ENCODE measurements around the gene CFAP206.
"Not testable (repeated sequence)": the region's sequence is repeated elsewhere in the genome, so short reads cannot be mapped to it uniquely, and the experiment has no call there.

The CFAP206 gene

DNA sequence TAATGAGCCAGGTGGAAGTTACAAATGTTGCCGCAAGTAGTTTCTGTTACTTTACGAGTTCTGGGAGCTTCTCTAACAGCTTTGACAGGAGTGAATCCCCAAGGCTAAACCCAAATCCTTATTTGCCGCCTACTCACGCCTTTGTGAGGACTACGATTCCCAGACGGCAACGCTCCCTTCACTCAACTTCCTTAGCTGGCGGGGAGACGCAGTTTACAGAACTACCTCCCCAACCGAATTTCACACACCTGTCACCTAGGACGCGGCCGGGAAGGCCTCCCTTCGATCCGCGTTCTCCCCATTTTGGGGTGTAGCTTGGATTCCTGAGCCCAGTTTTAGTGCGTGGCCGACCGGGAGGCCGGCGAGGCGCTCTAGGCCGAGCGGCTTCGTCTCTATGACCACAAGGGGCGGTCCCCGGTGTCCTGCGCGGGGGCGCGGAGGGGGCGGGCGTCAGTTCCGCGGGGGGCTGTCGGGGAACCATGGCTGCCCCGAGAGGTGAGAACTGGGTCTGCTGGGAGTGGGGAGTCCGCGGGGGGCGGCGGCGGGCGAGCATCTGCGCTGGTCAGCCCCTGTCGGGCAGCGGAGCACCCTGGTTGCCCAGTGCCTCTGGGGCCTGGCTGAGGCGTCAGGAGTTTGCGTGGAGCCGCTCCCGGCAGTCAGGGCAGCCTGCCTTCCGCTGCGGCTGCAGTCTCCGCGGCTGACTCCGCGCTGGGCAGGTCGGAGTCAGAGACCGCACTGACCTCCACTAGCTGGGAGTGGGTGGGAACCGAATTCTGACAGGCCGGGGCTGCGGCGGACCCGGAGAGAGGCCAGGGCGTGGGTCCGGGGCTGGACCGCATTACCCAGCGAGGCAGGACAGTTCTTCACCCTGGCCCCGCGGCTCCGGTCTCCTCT is 65.0 kb downstream of the CFAP206 start, which contains the start of gene SLC35A1:
SLC35A1 (plus strand) TSS at position 450 of the 894 bp plus-strand sequence; CDS start at position 480, 30 bp downstream.
- peaks cover 0 to 3% (median 0%) of the 10 kb centered on the region in 5 donors for H3K36me3 ChIP-seq (ENCODE audit: control insufficient read depth in 5 of 5, insufficient read depth in 5 of 5, low read length in 5 of 5)
- H3K9ac ChIP-seq (ENCODE audit: low read length in 5 of 5): peak within 1 kb of the TSS; percentile 80 to 100 (median 97)
- H3K27me3 ChIP-seq (ENCODE audit: control insufficient read depth in 5 of 5, insufficient read depth in 4 of 5, low read length in 5 of 5): no peaks in the 10 kb centered on the region
- H3K9me3 ChIP-seq (ENCODE audit: control insufficient read depth in 5 of 5, low read length in 5 of 5): no peaks in the 10 kb centered on the region
- peak within 1 kb of the TSS; percentile 96 for H3K27ac ChIP-seq (ENCODE audit: low read depth, low read length)
- H3K4me1 ChIP-seq (ENCODE audit: control insufficient read depth in 5 of 5, insufficient read depth in 5 of 5, low read length in 5 of 5): peaks cover 0 to 14% (median 11%) of the 10 kb centered on the region in 5 donors
- peak within 1 kb of the TSS; percentile 89 to 99 (median 97) for H3K4me3 ChIP-seq (ENCODE audit: low read depth in 1 of 5, low read length in 5 of 5)

DNA sequence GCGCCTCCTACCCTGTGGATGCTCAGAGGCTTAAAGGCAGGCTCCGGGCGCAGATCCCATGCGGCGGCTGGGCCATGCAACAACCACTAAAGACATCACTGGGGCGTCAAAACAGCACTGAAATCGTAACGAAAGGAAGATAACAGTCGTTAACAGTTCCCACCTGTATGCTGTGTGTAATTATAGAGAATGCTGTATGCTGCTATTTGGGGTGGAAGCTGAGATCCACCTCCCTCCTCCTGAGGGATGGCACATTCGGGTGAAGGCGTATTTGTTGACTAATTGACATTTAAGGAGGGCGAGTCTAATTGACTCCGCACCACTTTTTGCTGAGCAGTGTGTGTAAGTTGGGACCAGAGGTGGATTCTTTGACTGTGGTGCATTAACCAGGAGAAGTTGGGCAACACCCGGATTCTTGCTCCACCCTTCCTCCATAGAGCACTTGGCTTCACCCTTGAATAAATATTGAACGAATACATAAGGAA is 65.7 kb downstream of the CFAP206 start:
- Histone ChIP-seq H3K9me3 (ENCODE audit: control insufficient read depth in 5 of 5, low read length in 5 of 5) (no peaks in the 10 kb centered on the region), H3K36me3 (ENCODE audit: control insufficient read depth in 5 of 5, insufficient read depth in 5 of 5, low read length in 5 of 5) (peaks cover 0 to 6% (median 3%) of the 10 kb centered on the region in 5 donors), H3K9ac (ENCODE audit: low read length in 5 of 5) (peak overlapping the region; percentile 42 to 100 (median 92)), H3K27ac (ENCODE audit: low read depth, low read length) (peak overlapping the region; percentile 96), H3K4me1 (ENCODE audit: control insufficient read depth in 5 of 5, insufficient read depth in 5 of 5, low read length in 5 of 5) (peaks cover 0 to 14% (median 11%) of the 10 kb centered on the region in 5 donors), H3K4me3 (ENCODE audit: low read depth in 1 of 5, low read length in 5 of 5) (peak overlapping the region; percentile 76 to 99 (median 95)), H3K27me3 (ENCODE audit: control insufficient read depth in 5 of 5, insufficient read depth in 4 of 5, low read length in 5 of 5) (no peaks in the 10 kb centered on the region)

DNA sequence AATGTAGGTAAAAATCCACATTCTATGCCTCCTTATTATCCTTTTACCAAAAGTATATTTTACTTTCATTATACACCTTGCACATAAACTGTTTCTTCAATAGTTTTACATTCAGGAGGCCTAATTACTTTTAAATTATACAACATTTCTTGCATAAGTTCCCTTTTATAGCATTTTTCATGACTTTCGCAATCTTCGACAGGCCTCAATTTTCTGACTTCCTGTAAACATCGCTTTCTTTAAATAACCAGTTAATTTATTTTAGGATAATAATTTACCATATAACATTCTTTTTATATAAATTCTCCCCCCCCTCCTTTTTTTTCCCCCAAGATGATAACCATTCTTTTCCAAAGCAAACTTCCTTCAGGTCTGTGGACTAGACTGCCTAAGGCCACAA is 74.2 kb downstream of the CFAP206 start:
- no peak overlapping the region for H3K27ac ChIP-seq (ENCODE audit: low read depth, low read length)
- no peaks in the 10 kb centered on the region for H3K9me3 ChIP-seq (ENCODE audit: control insufficient read depth in 5 of 5, low read length in 5 of 5)
- no peaks in the 10 kb centered on the region for H3K27me3 ChIP-seq (ENCODE audit: control insufficient read depth in 5 of 5, insufficient read depth in 4 of 5, low read length in 5 of 5)
- H3K4me1 ChIP-seq (ENCODE audit: control insufficient read depth in 5 of 5, insufficient read depth in 5 of 5, low read length in 5 of 5): no peaks in the 10 kb centered on the region
- peaks cover 0 to 12% (median 4%) of the 10 kb centered on the region in 5 donors for H3K36me3 ChIP-seq (ENCODE audit: control insufficient read depth in 5 of 5, insufficient read depth in 5 of 5, low read length in 5 of 5)
- H3K4me3 ChIP-seq (ENCODE audit: low read depth in 1 of 5, low read length in 5 of 5): no peak overlapping the region
- no peak overlapping the region for H3K9ac ChIP-seq (ENCODE audit: low read length in 5 of 5)

DNA sequence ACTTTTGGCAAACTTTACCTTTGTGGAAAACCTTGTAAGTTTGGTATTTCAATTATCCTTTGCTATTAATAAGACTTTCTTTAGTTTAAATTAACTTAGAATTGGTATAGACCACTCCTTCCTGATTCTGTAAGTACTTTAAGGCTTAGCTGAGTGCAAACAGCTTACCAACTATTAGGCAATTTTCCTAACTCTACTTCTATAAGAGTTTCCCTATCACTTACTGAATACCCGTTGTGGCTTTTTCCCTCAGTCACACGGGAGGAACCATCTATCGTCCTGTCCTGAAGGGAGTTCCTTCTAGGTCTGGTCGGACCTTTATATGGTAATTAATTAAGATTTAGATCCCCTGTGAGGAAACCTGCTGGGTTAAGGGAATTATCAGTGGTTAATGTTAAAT is 74.6 kb downstream of the CFAP206 start:
- H3K9ac ChIP-seq (ENCODE audit: low read length in 5 of 5): no peak overlapping the region
- H3K4me1 ChIP-seq (ENCODE audit: control insufficient read depth in 5 of 5, insufficient read depth in 5 of 5, low read length in 5 of 5): no peaks in the 10 kb centered on the region
- H3K36me3 ChIP-seq (ENCODE audit: control insufficient read depth in 5 of 5, insufficient read depth in 5 of 5, low read length in 5 of 5): peaks cover 0 to 12% (median 4%) of the 10 kb centered on the region in 5 donors
- no peaks in the 10 kb centered on the region for H3K9me3 ChIP-seq (ENCODE audit: control insufficient read depth in 5 of 5, low read length in 5 of 5)
- H3K27ac ChIP-seq (ENCODE audit: low read depth, low read length): no peak overlapping the region
- H3K27me3 ChIP-seq (ENCODE audit: control insufficient read depth in 5 of 5, insufficient read depth in 4 of 5, low read length in 5 of 5): no peaks in the 10 kb centered on the region
- H3K4me3 ChIP-seq (ENCODE audit: low read depth in 1 of 5, low read length in 5 of 5): no peak overlapping the region

DNA sequence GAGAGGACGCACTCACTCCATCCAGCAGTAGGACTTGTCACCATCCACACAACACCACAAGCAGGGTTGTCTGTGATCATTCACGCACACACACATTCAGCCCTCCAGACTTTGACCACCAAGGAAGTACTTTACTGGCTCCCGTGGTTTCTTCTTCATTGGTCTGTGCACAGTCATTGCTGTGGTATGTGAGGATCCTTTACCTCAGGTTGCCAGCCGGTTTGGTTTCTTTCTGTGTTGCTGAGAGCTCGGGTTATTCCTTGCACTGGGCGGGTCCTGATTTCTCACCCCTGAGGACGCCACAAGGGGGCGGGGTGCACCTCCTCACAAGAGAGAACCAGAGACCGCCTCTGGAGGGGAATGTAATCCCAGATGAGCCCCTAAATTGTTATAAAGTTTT is 76.2 kb downstream of the CFAP206 start:
- H3K27me3 ChIP-seq (ENCODE audit: control insufficient read depth in 5 of 5, insufficient read depth in 4 of 5, low read length in 5 of 5): no peaks in the 10 kb centered on the region
- H3K27ac ChIP-seq (ENCODE audit: low read depth, low read length): no peak overlapping the region
- no peak overlapping the region for H3K9ac ChIP-seq (ENCODE audit: low read length in 5 of 5)
- H3K4me3 ChIP-seq (ENCODE audit: low read depth in 1 of 5, low read length in 5 of 5): no peak overlapping the region
- H3K4me1 ChIP-seq (ENCODE audit: control insufficient read depth in 5 of 5, insufficient read depth in 5 of 5, low read length in 5 of 5): no peaks in the 10 kb centered on the region
- no peaks in the 10 kb centered on the region for H3K9me3 ChIP-seq (ENCODE audit: control insufficient read depth in 5 of 5, low read length in 5 of 5)
- H3K36me3 ChIP-seq (ENCODE audit: control insufficient read depth in 5 of 5, insufficient read depth in 5 of 5, low read length in 5 of 5): peaks cover 0 to 7% (median 0%) of the 10 kb centered on the region in 5 donors

DNA sequence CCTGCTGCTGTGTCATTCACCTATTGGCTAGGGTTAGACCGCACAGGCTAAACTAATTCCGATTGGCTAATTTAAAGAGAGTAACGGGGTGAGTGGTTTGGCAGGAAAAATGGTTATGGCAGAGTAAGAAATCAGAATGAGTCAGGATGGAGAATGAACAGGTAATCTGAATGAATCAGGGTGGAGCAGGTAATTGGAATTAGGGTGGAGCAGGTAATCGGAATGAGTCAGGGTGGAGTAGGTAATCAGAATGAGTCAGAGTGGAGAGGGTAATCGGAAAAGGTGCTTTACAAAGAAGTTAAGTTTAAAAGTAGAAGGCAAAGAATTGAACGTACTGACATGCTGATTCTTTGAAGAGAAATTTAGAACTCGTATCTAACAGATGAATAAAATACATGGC is 76.7 kb downstream of the CFAP206 start:
- Histone ChIP-seq H3K27me3 (ENCODE audit: control insufficient read depth in 5 of 5, insufficient read depth in 4 of 5, low read length in 5 of 5) (no peaks in the 10 kb centered on the region), H3K36me3 (ENCODE audit: control insufficient read depth in 5 of 5, insufficient read depth in 5 of 5, low read length in 5 of 5) (peaks cover 0 to 7% (median 0%) of the 10 kb centered on the region in 5 donors), H3K27ac (ENCODE audit: low read depth, low read length) (no peak overlapping the region), H3K9me3 (ENCODE audit: control insufficient read depth in 5 of 5, low read length in 5 of 5) (no peaks in the 10 kb centered on the region), H3K9ac (ENCODE audit: low read length in 5 of 5) (no peak overlapping the region), H3K4me3 (ENCODE audit: low read depth in 1 of 5, low read length in 5 of 5) (no peak overlapping the region), H3K4me1 (ENCODE audit: control insufficient read depth in 5 of 5, insufficient read depth in 5 of 5, low read length in 5 of 5) (no peaks in the 10 kb centered on the region)

DNA sequence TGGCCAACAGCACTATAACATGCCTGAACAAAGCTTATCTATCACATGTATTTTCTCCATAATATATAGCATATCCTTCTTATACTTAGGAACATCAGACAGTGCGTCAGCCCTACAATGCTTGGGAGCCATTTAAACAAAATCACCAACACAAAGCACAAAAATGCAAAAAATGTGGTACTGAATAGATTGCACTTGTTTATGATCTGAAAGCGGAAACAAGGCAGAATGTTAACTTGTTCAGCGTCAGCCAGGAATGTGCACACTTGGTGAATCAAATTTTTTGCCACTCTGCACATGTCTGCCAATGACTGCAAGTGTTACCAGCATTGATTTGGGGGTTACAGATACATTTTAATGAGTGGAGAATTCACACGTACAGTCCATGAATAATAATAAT is 79.8 kb downstream of the CFAP206 start:
- H3K36me3 ChIP-seq (ENCODE audit: control insufficient read depth in 5 of 5, insufficient read depth in 5 of 5, low read length in 5 of 5): peaks cover 0 to 7% (median 0%) of the 10 kb centered on the region in 5 donors
- H3K9me3 ChIP-seq (ENCODE audit: control insufficient read depth in 5 of 5, low read length in 5 of 5): no peaks in the 10 kb centered on the region
- H3K4me3 ChIP-seq (ENCODE audit: low read depth in 1 of 5, low read length in 5 of 5): no peak overlapping the region
- no peak overlapping the region for H3K27ac ChIP-seq (ENCODE audit: low read depth, low read length)
- H3K4me1 ChIP-seq (ENCODE audit: control insufficient read depth in 5 of 5, insufficient read depth in 5 of 5, low read length in 5 of 5): no peaks in the 10 kb centered on the region
- no peak overlapping the region for H3K9ac ChIP-seq (ENCODE audit: low read length in 5 of 5)
- H3K27me3 ChIP-seq (ENCODE audit: control insufficient read depth in 5 of 5, insufficient read depth in 4 of 5, low read length in 5 of 5): no peaks in the 10 kb centered on the region

DNA sequence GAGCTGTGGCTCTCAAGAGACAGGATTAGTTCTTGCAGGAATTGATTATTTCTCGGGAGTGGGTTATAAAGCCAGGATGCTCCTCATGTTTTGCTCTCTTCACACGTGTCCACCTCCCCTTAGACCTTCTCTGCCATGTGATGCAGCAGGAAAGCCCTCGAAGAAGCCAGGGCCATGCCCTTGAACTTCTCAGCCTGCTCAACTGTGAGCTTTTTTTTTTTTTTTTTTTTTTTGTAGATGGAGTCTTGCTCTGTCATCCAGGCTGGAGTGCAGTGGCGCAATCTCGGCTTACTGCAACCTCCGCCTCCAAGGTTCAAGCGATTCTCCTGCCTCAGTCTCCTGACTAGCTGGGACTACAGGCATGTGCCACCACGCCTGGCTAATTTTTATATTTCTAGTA is 81.6 kb downstream of the CFAP206 start:
- H3K9ac ChIP-seq (ENCODE audit: low read length in 5 of 5); H3K36me3 ChIP-seq (ENCODE audit: control insufficient read depth in 5 of 5, insufficient read depth in 5 of 5, low read length in 5 of 5); H3K9me3 ChIP-seq (ENCODE audit: control insufficient read depth in 5 of 5, low read length in 5 of 5); H3K4me3 ChIP-seq (ENCODE audit: low read depth in 1 of 5, low read length in 5 of 5); H3K27me3 ChIP-seq (ENCODE audit: control insufficient read depth in 5 of 5, insufficient read depth in 4 of 5, low read length in 5 of 5); H3K4me1 ChIP-seq (ENCODE audit: control insufficient read depth in 5 of 5, insufficient read depth in 5 of 5, low read length in 5 of 5); H3K27ac ChIP-seq (ENCODE audit: low read depth, low read length): not testable (repeated sequence)

DNA sequence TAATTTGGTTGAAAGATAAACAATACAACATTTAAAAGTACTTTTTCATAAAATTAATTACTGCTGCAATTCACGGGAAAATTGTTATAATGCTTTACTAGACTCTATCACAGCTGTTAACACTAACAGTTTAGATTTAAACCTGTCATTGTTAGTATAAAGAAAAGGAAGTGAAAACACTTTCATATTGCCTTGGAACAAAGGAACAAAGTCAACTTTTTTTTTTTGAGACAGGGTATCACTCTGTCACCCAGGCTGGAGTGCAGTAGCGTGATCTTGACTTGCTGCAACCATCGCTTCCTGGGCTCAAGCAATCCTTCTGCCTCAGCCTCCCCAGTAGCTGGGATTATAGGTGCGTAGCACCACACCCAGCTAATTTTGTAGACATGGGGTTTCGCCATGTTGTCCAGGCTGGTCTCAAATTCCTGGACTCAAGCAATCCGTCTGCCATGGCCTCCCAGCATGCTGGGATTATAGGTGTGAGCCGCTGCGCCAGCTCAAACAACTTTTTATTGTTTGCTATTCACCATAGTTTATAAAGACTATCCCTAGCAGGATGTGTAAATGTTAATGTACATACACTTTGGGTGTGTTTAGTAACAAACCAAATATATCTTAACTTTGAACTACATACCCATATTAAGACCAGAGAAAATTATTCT is 87.1 kb downstream of the CFAP206 start:
- Histone ChIP-seq H3K9me3 (ENCODE audit: control insufficient read depth in 5 of 5, low read length in 5 of 5) (no peaks in the 10 kb centered on the region), H3K27ac (ENCODE audit: low read depth, low read length) (no peak overlapping the region), H3K36me3 (ENCODE audit: control insufficient read depth in 5 of 5, insufficient read depth in 5 of 5, low read length in 5 of 5) (peaks cover 0 to 10% (median 3%) of the 10 kb centered on the region in 5 donors), H3K9ac (ENCODE audit: low read length in 5 of 5) (no peak overlapping the region), H3K4me1 (ENCODE audit: control insufficient read depth in 5 of 5, insufficient read depth in 5 of 5, low read length in 5 of 5) (no peaks in the 10 kb centered on the region), H3K27me3 (ENCODE audit: control insufficient read depth in 5 of 5, insufficient read depth in 4 of 5, low read length in 5 of 5) (no peaks in the 10 kb centered on the region), H3K4me3 (ENCODE audit: low read depth in 1 of 5, low read length in 5 of 5) (no peak overlapping the region)

DNA sequence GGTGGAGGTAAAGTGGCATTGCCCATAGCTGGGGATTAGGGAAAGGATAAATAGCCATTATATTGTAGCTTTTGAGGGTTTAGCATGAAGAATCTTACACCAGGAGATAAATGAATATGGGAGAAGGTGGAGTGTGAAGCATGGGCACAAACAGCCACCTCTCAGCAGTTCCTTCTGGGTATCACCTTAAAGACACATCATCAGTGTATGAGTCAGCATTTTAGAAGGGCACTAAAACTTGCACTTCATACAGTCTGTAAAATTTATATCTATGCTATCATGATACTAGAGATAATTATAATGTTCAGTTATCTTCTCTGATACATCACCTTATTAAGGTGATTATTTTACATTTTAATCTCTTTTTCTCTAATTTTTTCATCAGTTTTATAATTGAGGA is 90.3 kb downstream of the CFAP206 start:
- no peak overlapping the region for H3K27ac ChIP-seq (ENCODE audit: low read depth, low read length)
- H3K27me3 ChIP-seq (ENCODE audit: control insufficient read depth in 5 of 5, insufficient read depth in 4 of 5, low read length in 5 of 5): no peaks in the 10 kb centered on the region
- H3K4me1 ChIP-seq (ENCODE audit: control insufficient read depth in 5 of 5, insufficient read depth in 5 of 5, low read length in 5 of 5): no peaks in the 10 kb centered on the region
- no peak overlapping the region for H3K9ac ChIP-seq (ENCODE audit: low read length in 5 of 5)
- H3K9me3 ChIP-seq (ENCODE audit: control insufficient read depth in 5 of 5, low read length in 5 of 5): no peaks in the 10 kb centered on the region
- no peak overlapping the region for H3K4me3 ChIP-seq (ENCODE audit: low read depth in 1 of 5, low read length in 5 of 5)
- peaks cover 11 to 21% (median 17%) of the 10 kb centered on the region in 5 donors for H3K36me3 ChIP-seq (ENCODE audit: control insufficient read depth in 5 of 5, insufficient read depth in 5 of 5, low read length in 5 of 5)

All from subcutaneous abdominal adipose tissue (tissue), 5 donors.